ENCODE measurements around the gene RAC2.
"Not testable (repeated sequence)": the region's sequence is repeated elsewhere in the genome, so short reads cannot be mapped to it uniquely, and the experiment has no call there.

Gene RAC2

GRCh38 chr22:37233751-37234631 lies 10.1 kb downstream of the RAC2 start:
- no peak for DNase-seq

- DNase-seq, result not testable (repeated sequence)
Observed at GRCh38 chr22:37233371-37233750, 10.7 kb downstream of the RAC2 start.

GRCh38 chr22:37232140-37232998 lies 11.7 kb downstream of the RAC2 start:
- no peak for DNase-seq

- DNase-seq, result no peak
Observed at GRCh38 chr22:37231406-37232139, 12.5 kb downstream of the RAC2 start.

- no peak for DNase-seq
Observed at GRCh38 chr22:37230673-37231405, 13.2 kb downstream of the RAC2 start.

- peak; percentile 92 for DNase-seq
Observed at GRCh38 chr22:37229805-37230672, 14.0 kb downstream of the RAC2 start.

GRCh38 chr22:37229012-37229804 lies 14.9 kb downstream of the RAC2 start:
- peak; percentile 86 for DNase-seq

- peak; percentile 78 for DNase-seq
Observed at GRCh38 chr22:37228106-37229011, 15.7 kb downstream of the RAC2 start.

GRCh38 chr22:37226514-37226913 lies 17.6 kb downstream of the RAC2 start:
- no peak for DNase-seq

- DNase-seq, result no peak
Observed at GRCh38 chr22:37226087-37226486, 18.0 kb downstream of the RAC2 start.

- DNase-seq, result peak; percentile 17
Observed at GRCh38 chr22:37225481-37225880, 18.6 kb downstream of the RAC2 start.

- peak; percentile 15 for DNase-seq
Observed at GRCh38 chr22:37224757-37225420, 19.2 kb downstream of the RAC2 start.

GRCh38 chr22:37223965-37224551 lies 20.0 kb downstream of the RAC2 start:
- DNase-seq, result no peak

- no peak for DNase-seq
Observed at GRCh38 chr22:37222440-37222971, 21.6 kb downstream of the RAC2 start.

GRCh38 chr22:37221424-37222333 lies 22.4 kb downstream of the RAC2 start:
- DNase-seq, result no peak

GRCh38 chr22:37220543-37220981 lies 23.5 kb downstream of the RAC2 start:
- DNase-seq, result peak; percentile 22

- DNase-seq, result no peak
Observed at GRCh38 chr22:37219533-37219932, 24.5 kb downstream of the RAC2 start.

Data from fibroblast of skin of back (primary cell).